ENCODE measurements around the gene FCSK. TPM values are rescaled to one million over a fixed set of nuclear protein-coding genes. Genes with fewer than 3 reads are reported as not detected.

FCSK gene
- total and polyA plus RNA-seq, 4 experiments from 2014 or later = 7.4 to 42.8 (median 26.3) TPM

GRCh38 chr16:70481929-70482536, 27.6 kb downstream of the FCSK start:
- CTCF ChIA-PET (ENCODE audit: partially characterized antibody) = interaction anchor here (1.2 kb wide), 1 partner anchor 112 kb away, joined by 3 read pairs; no protein-coding TSS in a partner anchor
- Histone ChIP-seq H3K36me3 (ENCODE audit: insufficient read depth, low read length) (peaks cover 39% of the 10 kb centered on the region), H3K27me3 (ENCODE audit: insufficient read depth, low read length) (no peaks in the 10 kb centered on the region), H3K9me3 (ENCODE audit: control insufficient read depth in 1 of 2, low read length in 2 of 2) (no peaks in the 10 kb centered on the region), H3K4me3 (ENCODE audit: low read length in 2 of 2) (no peak overlapping the region), H3K4me1 (ENCODE audit: insufficient read depth, low read length) (no peaks in the 10 kb centered on the region), H3K27ac (ENCODE audit: low read depth, low read length) (no peak overlapping the region)
- Mint-ChIP-seq H3K27me3 (no peaks in the 10 kb centered on the region), H3K27ac (peak overlapping the region in 5 of 7 donors; percentile 1 to 70 (median 53)), H3K36me3 (peaks cover 11 to 49% of the 10 kb centered on the region in 2 donors), H3K4me1 (peaks cover 0 to 9% (median under 1%) of the 10 kb centered on the region in 4 donors), H3K4me3 (no peak overlapping the region), H3K9me3 (no peaks in the 10 kb centered on the region)
- no peak for DNase-seq
- intact Hi-C loops (cut with micrococcal nuclease) = no loop called here
- POLR2A ChIA-PET (ENCODE audit: partially characterized antibody) = no interaction called here

- Histone ChIP-seq H3K4me1 (ENCODE audit: insufficient read depth, low read length) (no peaks in the 10 kb centered on the region), H3K27ac (ENCODE audit: low read depth, low read length) (no peak overlapping the region), H3K9me3 (ENCODE audit: control insufficient read depth in 1 of 2, low read length in 2 of 2) (no peaks in the 10 kb centered on the region), H3K36me3 (ENCODE audit: insufficient read depth, low read length) (peaks cover 39% of the 10 kb centered on the region), H3K4me3 (ENCODE audit: low read length in 2 of 2) (no peak overlapping the region), H3K27me3 (ENCODE audit: insufficient read depth, low read length) (no peaks in the 10 kb centered on the region)
- ChIA-PET CTCF (ENCODE audit: partially characterized antibody) (interaction anchor here (1.2 kb wide), 1 partner anchor 113 kb away, joined by 3 read pairs; no protein-coding TSS in a partner anchor), POLR2A (ENCODE audit: partially characterized antibody) (no interaction called here)
- H3K27ac Mint-ChIP-seq = peak overlapping the region in 3 of 7 donors; percentile 18 to 42 (median 19)
- no peaks in the 10 kb centered on the region for H3K27me3 Mint-ChIP-seq
- no peak overlapping the region for H3K4me3 Mint-ChIP-seq
- intact Hi-C loops (cut with micrococcal nuclease) = no loop called here
- H3K9me3 Mint-ChIP-seq = no peaks in the 10 kb centered on the region
- peaks cover 0 to 9% (median under 1%) of the 10 kb centered on the region in 4 donors for H3K4me1 Mint-ChIP-seq
- DNase-seq = no peak
- H3K36me3 Mint-ChIP-seq = peaks cover 11 to 47% of the 10 kb centered on the region in 2 donors
Measured at GRCh38 chr16:70482624-70483023, 28.2 kb downstream of the FCSK start.

GRCh38 chr16:70483426-70483825, 29.0 kb downstream of the FCSK start:
- Mint-ChIP-seq H3K9me3 (no peaks in the 10 kb centered on the region), H3K27ac (peak overlapping the region in 3 of 7 donors; percentile 24 to 55 (median 30))

GRCh38 chr16:70484867-70485266, 30.5 kb downstream of the FCSK start:
- Histone ChIP-seq H3K4me3 (ENCODE audit: low read length in 2 of 2) (no peak overlapping the region), H3K27me3 (ENCODE audit: insufficient read depth, low read length) (no peaks in the 10 kb centered on the region), H3K27ac (ENCODE audit: low read depth, low read length) (no peak overlapping the region), H3K9me3 (ENCODE audit: control insufficient read depth in 1 of 2, low read length in 2 of 2) (no peaks in the 10 kb centered on the region), H3K4me1 (ENCODE audit: insufficient read depth, low read length) (no peaks in the 10 kb centered on the region), H3K36me3 (ENCODE audit: insufficient read depth, low read length) (peaks cover 37% of the 10 kb centered on the region)
- Mint-ChIP-seq H3K9me3 (no peaks in the 10 kb centered on the region), H3K36me3 (peaks cover 14 to 41% of the 10 kb centered on the region in 2 donors), H3K4me3 (no peak overlapping the region), H3K27ac (peak overlapping the region in 1 of 7 donors; percentile 48), H3K4me1 (no peaks in the 10 kb centered on the region), H3K27me3 (no peaks in the 10 kb centered on the region)
- intact Hi-C loops (cut with micrococcal nuclease) = no loop called here
- no peak for DNase-seq
- ChIA-PET POLR2A (ENCODE audit: partially characterized antibody) (no interaction called here), CTCF (ENCODE audit: partially characterized antibody) (no interaction called here)

More at GRCh38 chr16:70483426-70483825, 29.0 kb downstream of the FCSK start:
- H3K27ac ChIP-seq (ENCODE audit: low read depth, low read length) = no peak overlapping the region
- DNase-seq = no peak
- no peak overlapping the region for H3K4me3 ChIP-seq (ENCODE audit: low read length in 2 of 2)
- ChIA-PET CTCF (ENCODE audit: partially characterized antibody) (no interaction called here), POLR2A (ENCODE audit: partially characterized antibody) (no interaction called here)
- Mint-ChIP-seq H3K27me3 (no peaks in the 10 kb centered on the region), H3K4me1 (peaks cover 0 to 8% (median under 1%) of the 10 kb centered on the region in 4 donors), H3K4me3 (no peak overlapping the region), H3K36me3 (peaks cover 11 to 42% of the 10 kb centered on the region in 2 donors)
- no peaks in the 10 kb centered on the region for H3K27me3 ChIP-seq (ENCODE audit: insufficient read depth, low read length)
- no peaks in the 10 kb centered on the region for H3K4me1 ChIP-seq (ENCODE audit: insufficient read depth, low read length)
- no peaks in the 10 kb centered on the region for H3K9me3 ChIP-seq (ENCODE audit: control insufficient read depth in 1 of 2, low read length in 2 of 2)
- intact Hi-C loops (cut with micrococcal nuclease) = no loop called here
- H3K36me3 ChIP-seq (ENCODE audit: insufficient read depth, low read length) = peaks cover 39% of the 10 kb centered on the region

- peaks cover 22% of the 10 kb centered on the region for H3K36me3 ChIP-seq (ENCODE audit: insufficient read depth, low read length)
- H3K27me3 Mint-ChIP-seq = no peaks in the 10 kb centered on the region
- no peaks in the 10 kb centered on the region for H3K9me3 Mint-ChIP-seq
- CTCF ChIA-PET (ENCODE audit: partially characterized antibody) = interaction anchor here (0.8 kb wide), 1 partner anchor 1240 kb away, joined by 3 read pairs; no protein-coding TSS in a partner anchor
- no peak for DNase-seq
- H3K27ac ChIP-seq (ENCODE audit: low read depth, low read length) = no peak overlapping the region
- peaks cover 26 to 39% of the 10 kb centered on the region in 2 donors for H3K36me3 Mint-ChIP-seq
- peaks cover 0 to 11% (median 5%) of the 10 kb centered on the region in 4 donors for H3K4me1 Mint-ChIP-seq
- no peak overlapping the region for H3K4me3 Mint-ChIP-seq
- intact Hi-C loops (cut with micrococcal nuclease) = no loop called here
- no peak overlapping the region for H3K4me3 ChIP-seq (ENCODE audit: low read length in 2 of 2)
- no peak overlapping the region for H3K27ac Mint-ChIP-seq
- H3K27me3 ChIP-seq (ENCODE audit: insufficient read depth, low read length) = no peaks in the 10 kb centered on the region
- H3K9me3 ChIP-seq (ENCODE audit: control insufficient read depth in 1 of 2, low read length in 2 of 2) = no peaks in the 10 kb centered on the region
- POLR2A ChIA-PET (ENCODE audit: partially characterized antibody) = no interaction called here
- H3K4me1 ChIP-seq (ENCODE audit: insufficient read depth, low read length) = peaks cover 4% of the 10 kb centered on the region
Measured at GRCh38 chr16:70490261-70490660, 35.9 kb downstream of the FCSK start.

- ChIA-PET POLR2A (ENCODE audit: partially characterized antibody) (no interaction called here), CTCF (ENCODE audit: partially characterized antibody) (no interaction called here)
- H3K36me3 Mint-ChIP-seq = peaks cover 33 to 62% of the 10 kb centered on the region in 2 donors
- H3K4me3 Mint-ChIP-seq = no peak overlapping the region
- H3K27me3 ChIP-seq (ENCODE audit: insufficient read depth, low read length) = no peaks in the 10 kb centered on the region
- DNase-seq = no peak
- peaks cover 0 to 11% (median 5%) of the 10 kb centered on the region in 4 donors for H3K4me1 Mint-ChIP-seq
- peak overlapping the region in 3 of 7 donors; percentile 5 to 59 (median 42) for H3K27ac Mint-ChIP-seq
- H3K36me3 ChIP-seq (ENCODE audit: insufficient read depth, low read length) = peaks cover 44% of the 10 kb centered on the region
- no peak overlapping the region for H3K4me3 ChIP-seq (ENCODE audit: low read length in 2 of 2)
- H3K9me3 ChIP-seq (ENCODE audit: control insufficient read depth in 1 of 2, low read length in 2 of 2) = no peaks in the 10 kb centered on the region
- no peaks in the 10 kb centered on the region for H3K9me3 Mint-ChIP-seq
- intact Hi-C loops (cut with micrococcal nuclease) = no loop called here
- peaks cover 4% of the 10 kb centered on the region for H3K4me1 ChIP-seq (ENCODE audit: insufficient read depth, low read length)
- H3K27me3 Mint-ChIP-seq = no peaks in the 10 kb centered on the region
- H3K27ac ChIP-seq (ENCODE audit: low read depth, low read length) = no peak overlapping the region
Measured at GRCh38 chr16:70493802-70494201, 39.4 kb downstream of the FCSK start.

- Histone ChIP-seq H3K9me3 (ENCODE audit: control insufficient read depth in 1 of 2, low read length in 2 of 2) (no peaks in the 10 kb centered on the region), H3K4me3 (ENCODE audit: low read length in 2 of 2) (no peak overlapping the region), H3K27ac (ENCODE audit: low read depth, low read length) (no peak overlapping the region), H3K27me3 (ENCODE audit: insufficient read depth, low read length) (no peaks in the 10 kb centered on the region), H3K36me3 (ENCODE audit: insufficient read depth, low read length) (peaks cover 43% of the 10 kb centered on the region), H3K4me1 (ENCODE audit: insufficient read depth, low read length) (peaks cover 4% of the 10 kb centered on the region)
- ChIA-PET CTCF (ENCODE audit: partially characterized antibody) (interaction anchor here (0.7 kb wide), 1 partner anchor 223 kb away, joined by 4 read pairs; no protein-coding TSS in a partner anchor), POLR2A (ENCODE audit: partially characterized antibody) (interaction anchor here (0.7 kb wide), 1 partner anchor 148 kb away, joined by 4 read pairs; the partner anchor contains the start of gene DDX19A)
- intact Hi-C loops (cut with micrococcal nuclease) = no loop called here
- H3K27me3 Mint-ChIP-seq = no peaks in the 10 kb centered on the region
- peaks cover 0 to 11% (median 5%) of the 10 kb centered on the region in 4 donors for H3K4me1 Mint-ChIP-seq
- H3K36me3 Mint-ChIP-seq = peaks cover 33 to 63% of the 10 kb centered on the region in 2 donors
- no peak for DNase-seq
- no peak overlapping the region for H3K4me3 Mint-ChIP-seq
- peak overlapping the region in 4 of 7 donors; percentile 1 to 30 (median 18) for H3K27ac Mint-ChIP-seq
- no peaks in the 10 kb centered on the region for H3K9me3 Mint-ChIP-seq
Measured at GRCh38 chr16:70494202-70494770, 39.9 kb downstream of the FCSK start.

All from CD4-positive, alpha-beta memory T cell (primary cell).